Activated CD4-positive, alpha-beta T cell treated with anti-CD3 and anti-CD28 coated beads for 4 hours (primary cell): Measurements from ENCODE around the gene NCLN.
"Not testable (repeated sequence)": the region's sequence is repeated elsewhere in the genome, so short reads cannot be mapped to it uniquely, and the experiment has no call there.

Experiments
- DNase-seq, 2 donors: peaks; one replicate each; pipeline ENCODE4 v3.0.0-alpha.2; 2020

The NCLN gene

DNA sequence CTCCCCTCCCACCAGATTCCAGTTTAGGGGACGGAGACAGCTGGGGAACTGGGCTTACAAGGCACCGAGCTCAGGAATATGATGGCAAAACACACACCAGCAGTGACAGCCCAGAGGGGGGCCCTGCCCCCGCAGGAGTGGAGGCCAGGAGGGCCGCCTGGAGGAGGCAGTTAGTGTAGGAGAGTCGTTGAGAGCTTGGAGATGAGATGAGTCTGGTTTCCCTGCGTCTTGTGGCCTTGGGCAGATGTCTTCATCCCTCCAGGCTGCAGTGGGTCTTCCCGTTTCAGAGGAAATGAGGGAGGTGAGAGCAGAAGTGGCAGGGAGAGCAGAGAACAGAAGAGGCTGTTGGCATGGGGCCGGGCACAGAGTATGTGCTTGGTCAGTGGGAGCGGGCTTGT, 43.6 kb downstream of the NCLN start:
- DNase-seq, result no peak

DNA sequence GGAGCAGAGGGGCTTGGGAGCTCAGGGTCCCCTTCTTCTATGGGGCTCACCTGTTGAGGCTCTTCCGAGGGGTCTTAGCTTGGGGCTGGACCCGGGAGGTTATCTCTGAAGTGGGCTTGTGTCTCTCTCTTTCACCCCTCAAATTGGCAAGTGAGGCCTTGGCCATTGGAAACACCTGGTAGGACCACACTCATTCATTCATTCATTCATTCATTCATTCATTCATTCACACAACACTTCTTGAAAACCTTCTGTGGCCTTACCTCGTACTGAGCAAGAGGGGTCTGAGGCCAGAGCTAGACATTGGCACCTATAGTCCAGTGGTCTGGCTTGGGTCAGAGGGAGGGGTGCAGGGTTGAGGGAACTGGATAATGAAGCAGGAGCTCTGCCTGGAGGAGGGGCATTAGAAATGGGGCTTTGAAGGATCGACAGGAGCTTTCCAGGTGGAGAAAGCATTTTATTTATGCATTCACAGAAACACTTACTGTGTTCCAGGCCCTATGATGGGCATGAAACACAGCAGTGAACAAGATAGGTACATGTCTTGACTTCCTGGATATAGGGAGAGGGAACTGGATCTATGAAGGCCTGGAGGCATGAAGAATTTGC, 44.3 kb downstream of the NCLN start:
- DNase-seq, result no peak

DNA sequence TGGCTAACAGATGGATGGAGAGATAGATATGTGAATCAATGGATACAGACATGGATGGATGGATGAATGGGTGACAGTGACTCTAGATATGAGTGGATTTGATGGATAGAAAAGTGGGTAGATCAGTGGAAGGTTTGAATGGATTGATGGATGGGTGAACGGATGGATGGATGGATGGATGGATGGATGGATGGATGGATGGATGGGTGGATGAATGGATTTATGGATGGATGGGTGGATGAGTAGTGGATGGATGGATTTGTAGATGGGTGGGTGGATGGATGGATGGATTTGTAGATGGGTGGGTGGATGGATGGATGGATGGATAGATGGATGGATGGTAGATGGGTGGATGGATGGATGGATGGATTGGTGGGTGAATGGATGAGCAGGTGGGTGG, 45.6 kb downstream of the NCLN start:
- DNase-seq, result no peak

DNA sequence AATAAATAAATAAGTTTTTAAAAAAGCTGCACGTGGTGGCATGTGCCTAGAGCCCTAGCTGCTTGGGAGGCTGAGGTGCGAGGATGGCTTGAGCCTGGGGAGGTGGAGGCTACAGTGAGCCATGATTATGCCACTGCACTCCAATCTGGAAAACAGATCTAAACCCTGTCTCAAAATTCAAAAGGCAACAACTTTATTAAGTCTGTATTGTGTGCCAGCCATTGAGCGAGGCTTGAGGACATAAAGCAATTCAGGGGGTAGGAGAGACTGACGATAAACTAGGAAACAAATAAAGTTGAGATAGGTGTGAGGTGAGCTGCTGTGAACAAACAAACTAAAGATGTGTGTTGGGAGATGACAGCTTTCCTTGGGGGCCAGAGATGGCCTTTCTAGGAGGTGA, 47.4 kb downstream of the NCLN start:
- no peak for DNase-seq

DNA sequence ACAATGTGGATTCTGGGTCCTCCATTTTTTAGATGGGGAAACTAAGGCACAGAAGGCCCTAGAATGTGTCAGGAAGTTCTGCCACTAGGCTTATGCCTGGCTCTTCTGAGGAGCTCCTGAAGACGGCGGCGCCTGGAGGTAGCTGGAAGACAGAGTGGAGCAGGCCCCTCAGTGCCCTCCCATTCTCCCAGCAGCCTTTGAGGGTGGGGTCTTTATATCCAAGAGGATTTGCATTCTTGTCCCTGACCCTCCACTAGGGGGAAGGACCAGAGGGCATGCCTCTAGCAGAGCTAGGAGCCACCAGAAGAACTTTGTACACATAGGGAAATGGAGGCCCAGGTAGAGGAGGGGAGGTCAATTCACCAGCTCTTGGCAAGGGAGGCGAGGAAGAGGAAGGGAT, 48.1 kb downstream of the NCLN start:
- DNase-seq, result no peak

DNA sequence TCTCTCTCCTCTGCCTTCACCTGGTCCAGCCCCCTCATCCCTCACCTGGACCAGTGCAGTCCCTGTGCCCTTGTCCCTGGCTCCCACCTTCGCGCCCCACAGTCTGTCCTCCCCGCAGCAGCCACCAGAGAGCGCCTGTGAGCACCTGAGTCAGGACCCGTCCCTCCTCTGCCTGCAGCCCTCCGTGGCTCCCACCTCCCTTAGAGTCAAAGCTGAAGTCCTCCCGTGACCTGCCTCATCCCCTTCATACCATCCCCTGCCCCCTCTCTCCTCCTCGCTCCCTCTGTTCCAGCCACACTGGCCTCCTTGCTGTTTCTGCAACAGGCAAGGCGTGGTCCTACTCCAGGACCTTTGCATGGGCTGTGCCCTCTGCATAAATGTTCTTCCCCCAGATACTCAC, 49.1 kb downstream of the NCLN start:
- DNase-seq, result no peak

DNA sequence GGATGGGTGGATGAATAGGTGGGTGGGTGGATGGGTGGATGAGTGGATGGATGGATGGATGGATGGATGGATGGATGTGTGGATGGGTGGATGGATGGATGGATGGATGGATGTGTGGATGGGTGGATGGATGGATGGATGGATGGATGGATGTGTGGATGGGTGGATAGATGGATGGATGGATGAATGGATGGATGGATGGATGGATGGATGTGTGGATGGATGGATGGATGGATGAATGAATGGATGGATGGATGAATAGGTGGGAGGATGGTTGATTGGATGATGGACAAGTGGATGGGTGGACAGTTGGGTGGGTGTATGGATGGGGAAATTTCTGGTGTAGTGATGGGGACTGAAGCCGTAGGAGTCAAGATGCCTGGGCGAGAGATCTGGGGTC, 49.9 kb downstream of the NCLN start:
- DNase-seq, result not testable (repeated sequence)

DNA sequence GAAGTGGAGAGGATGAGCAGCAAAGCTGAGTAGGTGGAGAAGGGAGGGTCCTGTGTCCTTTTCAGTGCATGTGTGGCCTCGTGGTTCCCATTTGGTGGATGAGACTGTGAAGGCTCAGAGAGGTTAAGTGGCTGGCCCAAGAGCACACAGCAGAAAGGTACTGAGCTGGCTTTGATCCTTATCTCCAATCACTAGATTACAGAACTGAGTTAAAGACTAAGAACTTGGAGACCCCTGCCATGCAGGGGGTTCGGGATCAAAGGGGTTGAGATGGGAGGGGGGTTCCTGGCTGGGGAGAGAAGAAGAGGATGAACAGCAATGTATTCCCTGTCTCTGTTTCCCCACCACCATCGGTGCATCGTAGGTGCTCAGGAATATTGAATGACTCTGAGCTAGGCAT, 50.5 kb downstream of the NCLN start:
- no peak for DNase-seq

DNA sequence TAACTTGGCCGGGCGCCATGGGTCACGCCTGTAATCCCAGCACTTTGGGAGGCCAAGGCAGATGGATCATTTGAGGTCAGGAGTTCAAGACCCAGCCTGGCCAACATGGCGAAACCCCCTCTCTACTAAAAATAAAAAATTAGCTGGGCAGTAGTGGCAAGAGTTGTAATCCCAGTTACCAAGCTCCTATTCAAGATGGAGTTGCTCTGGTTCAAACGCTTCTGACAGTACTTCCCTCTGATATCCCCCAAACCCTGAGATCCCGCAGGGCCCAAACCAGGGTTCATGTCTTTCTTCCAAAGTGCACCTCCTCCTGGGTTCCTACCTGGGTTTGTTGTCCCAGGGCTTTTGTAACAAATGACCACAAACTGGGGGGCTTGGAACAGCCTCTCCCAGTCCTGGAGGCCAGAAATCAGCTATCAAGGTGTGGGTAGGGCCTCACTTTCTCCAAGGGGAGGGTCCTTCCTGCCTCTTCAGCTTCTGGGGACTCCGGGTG, 52.4 kb downstream of the NCLN start:
- no peak for DNase-seq

DNA sequence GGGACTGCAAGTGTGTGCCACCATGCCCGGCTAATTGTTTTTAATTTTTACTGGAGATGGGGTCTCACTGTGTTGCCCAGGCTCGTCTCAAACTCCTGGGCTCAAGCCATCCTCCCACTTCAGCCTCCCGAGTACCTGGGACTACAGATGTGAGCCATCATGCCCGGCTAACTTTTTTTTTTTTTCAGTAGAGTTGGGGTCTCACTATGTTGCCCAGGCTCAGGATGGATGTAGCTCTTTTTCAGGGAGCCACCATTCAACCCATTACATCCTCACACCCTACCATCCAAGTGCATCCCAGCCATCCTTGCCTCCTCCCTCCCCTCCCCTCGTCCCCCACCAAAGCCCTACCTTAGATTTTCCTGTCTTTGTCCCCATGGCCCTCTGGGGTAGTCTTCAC, 53.6 kb downstream of the NCLN start:
- DNase-seq, result no peak

DNA sequence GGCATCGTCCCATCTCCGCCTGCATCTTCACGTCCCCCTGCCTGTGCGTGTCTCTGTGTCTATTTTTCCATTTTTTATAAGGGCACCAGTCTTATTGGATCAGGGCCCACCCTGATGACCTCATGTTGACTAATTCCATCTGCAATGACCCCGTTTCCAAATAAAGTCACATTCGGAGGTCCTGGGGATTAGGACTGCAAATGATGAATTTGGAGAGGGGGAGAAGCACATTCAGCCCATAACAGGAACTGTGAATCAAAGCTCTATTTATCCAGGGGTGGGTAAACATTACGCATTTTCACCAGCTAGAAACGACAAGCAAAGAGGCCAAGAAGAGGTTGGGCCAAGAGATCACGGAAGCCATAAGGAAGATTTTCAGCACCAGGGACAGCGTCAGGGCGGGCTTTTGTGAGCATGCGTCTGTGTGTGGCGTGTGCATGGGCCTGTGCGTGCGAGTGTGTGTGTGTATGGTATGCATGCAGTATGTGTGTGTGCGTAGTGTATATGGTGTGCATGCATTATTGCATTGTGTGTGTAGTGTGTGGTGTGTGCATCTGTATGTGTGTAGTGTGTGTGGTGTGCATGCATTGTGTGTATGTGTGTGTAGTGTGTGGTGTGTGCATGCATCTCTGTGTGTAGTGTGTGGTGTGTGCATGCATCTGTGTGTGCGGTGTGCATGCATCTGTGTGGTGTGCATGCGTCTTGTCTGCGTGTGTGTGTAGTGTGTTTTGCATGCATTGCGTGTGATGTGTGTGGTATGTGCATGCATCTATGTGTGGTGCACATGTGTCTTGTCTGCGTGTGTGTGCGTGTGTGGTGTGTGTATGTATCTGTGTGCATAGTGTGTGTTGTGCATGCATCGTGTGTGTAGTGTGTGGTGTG, 58.3 kb downstream of the NCLN start:
- DNase-seq, result peak in 1 of 2 donors; percentile 35

DNA sequence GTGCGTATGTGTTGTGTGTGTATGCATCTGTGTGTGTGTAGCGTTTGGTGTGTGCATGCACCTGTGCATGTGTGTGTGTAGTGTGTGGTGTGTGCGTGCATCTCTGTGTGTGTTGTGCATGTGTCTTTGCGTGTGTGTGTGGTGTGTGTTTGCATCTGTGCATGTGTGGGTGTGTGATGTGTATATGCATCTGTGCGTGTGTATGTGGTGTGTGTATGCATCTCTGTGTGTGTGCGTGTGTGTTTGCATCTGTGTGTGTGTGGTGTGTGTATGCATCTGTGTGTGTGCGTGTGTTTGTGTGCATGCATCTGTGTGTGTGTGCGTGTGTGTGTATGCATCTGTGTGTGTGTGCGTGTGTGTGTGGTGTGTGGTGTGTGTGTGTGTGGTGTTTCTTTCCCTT, 59.3 kb downstream of the NCLN start:
- no peak for DNase-seq

DNA sequence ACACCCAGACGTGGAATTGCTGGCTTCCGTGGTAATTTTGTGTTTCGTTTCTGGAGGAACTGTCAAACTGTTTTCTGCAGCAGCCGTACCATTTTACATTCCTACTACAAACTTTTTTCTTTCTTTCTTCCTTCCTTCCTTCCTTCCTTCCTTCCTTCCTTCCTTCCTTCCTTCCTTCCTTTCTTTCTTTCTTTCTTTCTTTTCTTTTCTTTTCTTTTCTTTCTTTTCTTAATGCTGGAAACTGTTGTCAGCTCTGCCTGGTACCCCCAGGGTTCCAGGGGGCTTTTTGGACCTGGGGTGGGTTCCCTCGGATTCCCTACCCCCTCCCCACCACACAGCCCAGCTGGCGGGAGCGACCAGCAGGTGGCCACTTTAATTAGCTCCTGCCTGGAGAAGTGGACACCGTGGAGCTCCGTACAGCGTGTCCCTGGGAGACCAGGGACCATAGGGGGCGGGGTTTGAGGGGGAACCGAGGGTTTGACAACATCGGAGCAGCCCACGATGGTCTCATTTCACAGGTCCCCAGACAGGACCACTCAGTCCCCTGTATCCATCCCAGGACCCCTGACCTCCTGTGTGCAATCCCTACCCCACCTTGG, 63.1 kb downstream of the NCLN start:
- no peak for DNase-seq

DNA sequence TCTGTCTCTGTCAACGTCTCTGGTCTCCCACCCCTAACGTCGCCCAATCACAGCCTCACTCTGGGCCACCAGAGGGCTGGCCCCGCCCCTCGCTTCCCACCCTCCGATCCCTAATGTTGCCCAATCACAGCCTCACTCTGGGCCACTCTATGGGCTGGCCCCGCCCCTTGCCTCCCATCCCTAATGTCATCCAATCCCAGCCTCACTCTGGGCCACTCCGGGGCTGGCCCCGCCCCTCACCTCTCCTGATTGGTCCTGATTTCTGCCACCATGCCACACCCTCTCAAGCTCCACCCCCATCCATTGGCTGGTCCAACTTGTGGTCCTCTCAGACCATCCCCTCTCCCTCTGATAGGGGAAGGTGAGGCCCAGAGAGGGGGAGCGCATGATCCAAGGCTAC, 63.7 kb downstream of the NCLN start:
- DNase-seq, result no peak

DNA sequence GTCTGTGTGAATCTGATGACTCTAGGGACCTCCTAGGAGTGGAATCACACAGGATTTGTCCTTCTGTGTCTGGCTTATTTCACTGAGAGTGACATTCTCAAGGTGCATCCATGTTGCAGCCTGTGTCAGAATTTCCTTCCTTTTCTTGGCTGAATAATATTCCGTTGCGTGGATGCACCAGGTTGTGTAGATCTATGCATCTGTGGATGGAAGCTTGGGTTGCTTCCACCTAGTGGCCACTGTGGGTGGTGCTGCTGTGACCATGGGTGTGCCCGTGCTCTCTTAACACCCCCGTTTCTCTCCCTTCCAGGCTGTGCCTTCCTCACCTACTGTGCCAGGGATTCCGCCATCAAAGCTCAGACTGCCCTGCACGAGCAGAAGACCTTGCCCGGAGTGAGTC, 64.9 kb downstream of the NCLN start:
- DNase-seq, result peak; percentile 19 to 52

DNA sequence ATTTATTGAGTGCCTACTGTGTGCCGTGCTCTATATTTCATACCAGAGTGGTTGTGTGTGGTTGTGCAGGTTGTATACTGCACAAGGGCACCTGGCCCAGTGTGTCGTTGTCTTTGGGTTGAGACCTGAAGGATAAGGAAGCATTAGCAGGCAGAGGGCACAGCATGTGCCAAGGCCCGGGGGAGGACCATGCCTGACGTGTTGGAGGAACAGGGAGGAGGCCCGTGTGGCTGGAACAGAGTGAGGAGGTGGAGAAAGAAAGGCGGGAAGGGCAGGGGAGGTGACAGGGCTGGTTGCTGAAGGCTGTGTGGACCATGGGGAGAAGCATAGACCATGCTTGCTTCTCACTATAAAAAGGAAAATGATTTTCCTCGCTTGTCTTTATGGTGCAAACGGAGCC, 65.5 kb downstream of the NCLN start:
- DNase-seq, result no peak

DNA sequence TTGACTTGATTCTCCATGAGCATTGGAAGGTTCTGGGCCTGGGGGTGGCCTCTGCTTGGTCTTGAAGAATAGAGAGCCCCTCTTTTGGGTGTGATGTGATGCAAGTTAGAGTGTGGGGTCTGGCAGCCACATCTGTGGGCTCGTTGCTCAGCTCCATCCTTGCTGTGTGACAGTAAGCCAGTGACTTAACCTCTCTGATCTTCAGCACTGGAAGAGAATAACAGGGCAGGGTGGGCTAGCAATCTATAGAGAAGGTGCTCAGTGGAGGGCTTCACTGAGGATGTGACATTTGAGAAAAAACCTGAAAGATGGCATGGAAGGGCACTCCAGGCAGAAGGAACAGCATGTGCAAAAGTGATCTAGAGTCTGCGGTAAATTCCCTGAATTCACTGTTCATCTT, 66.9 kb downstream of the NCLN start:
- DNase-seq, result no peak

DNA sequence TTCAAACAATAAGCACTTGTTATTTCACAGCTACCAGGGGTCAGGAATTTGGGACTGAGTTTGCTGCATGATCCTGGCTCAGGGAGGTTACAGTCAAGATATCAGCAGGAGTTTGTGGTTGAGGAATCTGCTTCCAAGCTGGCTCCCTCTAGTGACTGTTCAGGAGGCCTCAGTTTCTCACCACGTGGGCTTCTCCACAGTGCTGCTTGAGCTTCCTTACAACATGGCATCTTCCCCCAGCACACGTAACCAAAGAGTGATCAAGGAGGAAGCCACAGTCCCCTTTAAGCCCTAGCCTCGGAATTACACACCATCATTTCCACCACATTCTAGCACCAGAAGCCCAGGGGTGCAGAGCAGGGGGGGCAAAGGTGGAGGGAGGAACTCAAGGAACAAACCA, 67.5 kb downstream of the NCLN start:
- no peak for DNase-seq

DNA sequence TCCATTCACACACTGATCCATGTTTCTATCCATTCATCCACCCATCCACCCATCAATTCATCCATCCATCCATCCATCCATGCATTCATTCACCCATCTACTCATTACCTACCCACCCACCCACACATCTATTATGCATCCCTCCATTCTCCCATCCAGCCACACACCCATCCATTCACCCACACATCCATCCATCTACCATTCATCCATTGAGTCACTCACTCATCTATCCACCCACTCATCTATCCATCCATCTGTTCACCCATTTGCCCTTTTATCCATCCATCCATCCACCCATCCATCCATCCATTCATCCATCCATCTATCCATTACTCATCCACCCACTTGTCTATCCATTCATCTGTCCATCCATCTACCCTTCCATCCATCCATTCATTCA, 68.8 kb downstream of the NCLN start:
- no peak for DNase-seq

DNA sequence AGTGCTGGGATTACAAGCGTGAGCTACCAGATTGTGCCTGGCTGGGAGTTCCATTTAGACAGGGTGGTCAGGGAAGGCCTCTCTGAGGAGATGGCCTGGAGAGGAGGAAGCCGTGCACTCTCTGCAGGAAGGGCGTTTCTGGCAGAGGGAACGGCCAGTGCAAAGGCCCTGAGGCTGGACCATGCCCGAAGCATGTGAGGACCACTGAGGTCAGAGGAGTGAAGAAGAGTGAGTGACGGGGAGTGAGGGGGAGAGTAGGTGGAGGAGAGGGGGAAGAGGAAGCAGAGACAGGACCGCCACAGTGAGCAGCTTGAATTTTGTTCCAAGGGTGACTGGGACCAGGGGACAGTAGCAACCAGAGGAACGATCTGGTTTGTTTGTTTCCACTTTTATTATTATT, 71.3 kb downstream of the NCLN start:
- no peak for DNase-seq
